Measurements from ENCODE around the gene TBL1XR1. TPM values are rescaled to one million over a fixed set of nuclear protein-coding genes. Genes with fewer than 3 reads are reported as not detected.
A peak's percentile ranks its signal among the peaks of the same experiment; 100 is the strongest.

Gene TBL1XR1
- total RNA-seq, 1 experiment from 2014 or later, result 161 TPM

GRCh38 chr3:177133860-177134815 lies 63.1 kb downstream of the TBL1XR1 start:
- H3K4me1 ChIP-seq, result no peaks in the 10 kb centered on the region; the same call in 1 of the 2 replicates
- no peaks in the 10 kb centered on the region for H3K27me3 ChIP-seq
- no peaks in the 10 kb centered on the region for H3K9me3 ChIP-seq (replicated peaks)
- H3K27ac ChIP-seq, result no peak overlapping the region
- DNase-seq, result no peak
- no peak overlapping the region for H3K4me3 ChIP-seq
- peaks cover 7% of the 10 kb centered on the region; the same call in 1 of the 2 replicates for H3K36me3 ChIP-seq

GRCh38 chr3:177131927-177132636 lies 65.2 kb downstream of the TBL1XR1 start:
- peak in 1 of 2 experiments; percentile 22 for DNase-seq
- no peak overlapping the region for H3K4me3 ChIP-seq
- H3K9me3 ChIP-seq (replicated peaks), result no peaks in the 10 kb centered on the region
- H3K27ac ChIP-seq, result no peak overlapping the region
- H3K4me1 ChIP-seq, result no peaks in the 10 kb centered on the region; the same call in 1 of the 2 replicates
- H3K27me3 ChIP-seq, result no peaks in the 10 kb centered on the region
- peaks cover 7% of the 10 kb centered on the region; the same call in 1 of the 2 replicates for H3K36me3 ChIP-seq

DNA sequence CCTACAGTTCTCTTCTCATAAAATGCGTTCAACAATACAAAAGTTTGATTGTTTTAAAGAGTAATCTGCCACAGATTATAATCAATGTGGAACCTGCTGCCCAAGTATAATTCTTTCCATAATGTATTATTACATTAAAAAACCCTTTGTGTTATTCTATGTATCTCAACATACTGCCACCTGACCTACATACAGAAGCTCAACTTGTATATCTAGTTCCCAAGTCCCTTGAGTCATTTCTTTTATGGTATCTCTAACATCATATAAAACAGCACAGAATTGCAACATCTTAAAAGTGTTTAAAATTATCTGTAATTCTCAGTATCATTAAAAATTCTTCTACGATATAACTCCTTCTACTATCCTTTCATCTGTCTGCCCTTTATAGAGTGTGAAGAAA lies 70.3 kb downstream of the TBL1XR1 start:
- H3K4me1 ChIP-seq, result no peaks in the 10 kb centered on the region
- DNase-seq, result no peak
- H3K27me3 ChIP-seq, result no peaks in the 10 kb centered on the region
- no peak overlapping the region for H3K27ac ChIP-seq
- H3K4me3 ChIP-seq, result no peak overlapping the region
- H3K36me3 ChIP-seq, result peaks cover 2% of the 10 kb centered on the region; the same call in 1 of the 2 replicates
- no peaks in the 10 kb centered on the region; the same call in 1 of the 2 replicates for H3K9me3 ChIP-seq (replicated peaks)

- no peak for DNase-seq
- Histone ChIP-seq H3K36me3 (peaks cover 3% of the 10 kb centered on the region; the same call in 1 of the 2 replicates), H3K9me3 (replicated peaks) (no peaks in the 10 kb centered on the region; the same call in 1 of the 2 replicates), H3K27ac (no peak overlapping the region), H3K4me3 (no peak overlapping the region), H3K4me1 (no peaks in the 10 kb centered on the region), H3K27me3 (no peaks in the 10 kb centered on the region)
Measured at GRCh38 chr3:177126015-177126773, 71.1 kb downstream of the TBL1XR1 start.

DNA sequence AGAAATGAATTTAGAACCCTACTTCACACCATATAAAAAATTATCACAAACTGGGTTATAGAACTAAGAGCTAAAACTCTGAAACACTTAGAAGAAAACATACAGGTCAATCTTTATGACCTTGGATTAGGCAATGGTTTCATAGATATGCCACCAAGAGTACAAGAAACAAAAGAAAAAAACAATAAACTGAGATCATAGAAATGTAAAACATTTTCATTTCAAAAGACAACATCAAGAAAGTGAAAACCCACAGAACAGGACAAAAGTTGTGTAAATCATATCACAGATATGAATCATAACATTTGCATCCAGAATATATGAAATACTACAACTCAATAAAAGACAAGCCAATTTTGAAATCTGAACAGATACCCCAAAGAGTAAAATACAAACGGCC lies 72.4 kb downstream of the TBL1XR1 start:
- Histone ChIP-seq H3K27me3 (no peaks in the 10 kb centered on the region), H3K27ac (no peak overlapping the region), H3K4me1 (no peaks in the 10 kb centered on the region), H3K4me3 (no peak overlapping the region), H3K9me3 (replicated peaks) (no peaks in the 10 kb centered on the region; the same call in 1 of the 2 replicates), H3K36me3 (peaks cover 3% of the 10 kb centered on the region; the same call in 1 of the 2 replicates)
- DNase-seq, result no peak

GRCh38 chr3:177123822-177124221 lies 73.5 kb downstream of the TBL1XR1 start:
- peaks cover 3% of the 10 kb centered on the region; the same call in 1 of the 2 replicates for H3K36me3 ChIP-seq
- H3K4me3 ChIP-seq, result no peak overlapping the region
- H3K4me1 ChIP-seq, result no peaks in the 10 kb centered on the region
- no peak for DNase-seq
- H3K9me3 ChIP-seq (replicated peaks), result no peaks in the 10 kb centered on the region; the same call in 1 of the 2 replicates
- H3K27ac ChIP-seq, result no peak overlapping the region
- H3K27me3 ChIP-seq, result no peaks in the 10 kb centered on the region

- Histone ChIP-seq H3K27ac (no peak overlapping the region), H3K9me3 (replicated peaks) (no peaks in the 10 kb centered on the region; the same call in 1 of the 2 replicates), H3K4me3 (no peak overlapping the region), H3K4me1 (no peaks in the 10 kb centered on the region), H3K27me3 (no peaks in the 10 kb centered on the region), H3K36me3 (peaks cover 3% of the 10 kb centered on the region; the same call in 1 of the 2 replicates)
- no peak for DNase-seq
Measured at GRCh38 chr3:177122183-177122856, 75.0 kb downstream of the TBL1XR1 start.

- DNase-seq, result no peak
- Histone ChIP-seq H3K4me3 (no peak overlapping the region), H3K9me3 (replicated peaks) (no peaks in the 10 kb centered on the region; the same call in 1 of the 2 replicates), H3K4me1 (0 out of 2 replicates have a peak, but pooled peaks cover 3% of the 10 kb centered on the region), H3K27ac (no peak overlapping the region), H3K36me3 (peaks cover 3% of the 10 kb centered on the region; the same call in 1 of the 2 replicates), H3K27me3 (no peaks in the 10 kb centered on the region)
Measured at GRCh38 chr3:177119829-177120228, 77.5 kb downstream of the TBL1XR1 start.

GRCh38 chr3:177114253-177114652 lies 83.0 kb downstream of the TBL1XR1 start:
- Histone ChIP-seq H3K9me3 (replicated peaks) (no peaks in the 10 kb centered on the region), H3K27me3 (no peaks in the 10 kb centered on the region), H3K27ac (no peak overlapping the region), H3K4me3 (no peak overlapping the region), H3K36me3 (no peaks in the 10 kb centered on the region; the same call in 1 of the 2 replicates), H3K4me1 (peaks cover 8% of the 10 kb centered on the region; the same call in 1 of the 2 replicates)
- no peak for DNase-seq

- H3K4me1 ChIP-seq, result peaks cover 9% of the 10 kb centered on the region; the same call in 1 of the 2 replicates
- DNase-seq, result no peak
- H3K27me3 ChIP-seq, result no peaks in the 10 kb centered on the region
- no peak overlapping the region for H3K27ac ChIP-seq
- H3K9me3 ChIP-seq (replicated peaks), result no peaks in the 10 kb centered on the region
- H3K36me3 ChIP-seq, result no peaks in the 10 kb centered on the region; the same call in 1 of the 2 replicates
- H3K4me3 ChIP-seq, result no peak overlapping the region
Measured at GRCh38 chr3:177111541-177111949, 85.7 kb downstream of the TBL1XR1 start.

DNA sequence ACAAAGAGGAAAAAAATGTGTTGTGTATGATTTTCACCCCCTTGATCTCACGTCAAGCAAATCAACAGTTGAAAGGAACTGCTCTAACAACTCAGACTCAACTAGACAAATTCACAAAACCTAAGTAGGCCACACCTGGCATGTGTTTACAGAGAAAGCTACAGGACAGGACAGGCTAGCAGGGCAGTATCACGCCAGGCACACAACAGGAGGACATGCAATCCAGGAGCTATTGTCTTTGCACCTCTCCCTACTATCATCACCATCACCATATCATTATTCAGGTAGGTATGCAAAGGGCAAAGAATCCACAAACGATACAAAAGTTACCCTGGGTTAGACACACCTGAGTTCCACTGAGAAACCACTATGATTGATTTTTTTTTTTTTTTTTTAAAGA lies 86.4 kb downstream of the TBL1XR1 start:
- H3K9me3 ChIP-seq (replicated peaks), result no peaks in the 10 kb centered on the region
- H3K27ac ChIP-seq, result no peak overlapping the region
- no peaks in the 10 kb centered on the region for H3K36me3 ChIP-seq
- peaks cover 7% of the 10 kb centered on the region; the same call in 1 of the 2 replicates for H3K4me1 ChIP-seq
- no peak for DNase-seq
- no peaks in the 10 kb centered on the region for H3K27me3 ChIP-seq
- H3K4me3 ChIP-seq, result no peak overlapping the region

GRCh38 chr3:177110386-177110785 lies 86.9 kb downstream of the TBL1XR1 start:
- Histone ChIP-seq H3K4me1 (peaks cover 6% of the 10 kb centered on the region; the same call in 1 of the 2 replicates), H3K9me3 (replicated peaks) (no peaks in the 10 kb centered on the region), H3K4me3 (no peak overlapping the region), H3K36me3 (no peaks in the 10 kb centered on the region), H3K27me3 (no peaks in the 10 kb centered on the region), H3K27ac (no peak overlapping the region)
- no peak for DNase-seq

DNA sequence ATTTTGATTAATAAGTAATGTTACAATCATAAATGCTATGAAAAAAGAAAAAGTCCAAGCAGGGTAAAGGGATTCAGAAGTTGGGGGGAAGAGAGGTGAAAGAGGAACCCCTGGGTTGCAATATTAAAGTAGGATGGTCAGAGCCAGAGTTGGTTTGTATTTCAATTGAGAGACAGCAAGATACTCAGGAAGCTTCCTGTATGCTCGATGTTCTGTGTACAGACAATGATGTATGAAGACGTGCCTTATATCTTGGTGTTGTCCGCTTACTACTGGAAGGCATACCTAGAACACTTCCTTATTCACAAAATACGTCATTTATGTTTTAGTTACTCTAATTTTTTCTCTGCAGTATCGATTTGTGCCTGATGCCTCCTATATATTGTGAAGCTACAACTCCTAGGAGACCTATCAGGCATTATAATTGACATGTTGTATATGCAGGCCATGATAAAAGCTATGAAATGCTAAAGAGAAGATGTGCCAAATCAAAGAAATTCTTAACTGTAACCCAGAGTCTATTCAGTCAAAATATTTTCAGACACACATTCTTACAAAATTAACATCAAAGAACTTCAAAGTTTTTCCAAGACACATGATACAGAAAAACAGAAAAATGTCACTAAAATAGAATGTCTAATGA lies 87.5 kb downstream of the TBL1XR1 start:
- Histone ChIP-seq H3K27me3 (no peaks in the 10 kb centered on the region), H3K9me3 (replicated peaks) (no peaks in the 10 kb centered on the region), H3K4me1 (peaks cover 6% of the 10 kb centered on the region; the same call in 1 of the 2 replicates), H3K36me3 (no peaks in the 10 kb centered on the region), H3K4me3 (no peak overlapping the region), H3K27ac (no peak overlapping the region)
- DNase-seq, result no peak

All from SJCRH30 (cell line).